Left lobe of liver (tissue), 2 donors: ENCODE results near the gene KIF26B. TPM values are rescaled to one million over a fixed set of nuclear protein-coding genes. Genes with fewer than 3 reads are reported as not detected.

ENCODE experiments used
- ATAC-seq: fragments of 200-7000 bp; cut with Tn5 transposase; one replicate; pipeline ENCODE4 v1.9.1; 2020; ENCODE audit warnings: mild to moderate bottlenecking, moderate library complexity
- DNase-seq: peaks from one replicate; pipeline ENCODE4 v3.0.0-alpha.2; 2020; ENCODE audit warnings: low spot score
- total RNA-seq: library from RNA; stranded (reverse); gene quantifications from one replicate; pipeline ENCODE4 v1.2.1, GENCODE V29; 2021
- donor health status: DM: no; HTN: no; CAD: no; lungs with moderate emphysema.
- donor health status: DM: no; HTN: yes; CAD: no.

KIF26B gene
- total RNA-seq, 1 donor from 2014 or later = 0.35 TPM

- DNase-seq = no peak
- no peak for ATAC-seq
Measured at GRCh38 chr1:245580651-245581050, 425.9 kb downstream of the KIF26B start.

GRCh38 chr1:245582026-245582425 is 427.2 kb downstream of the KIF26B start:
- no peak for DNase-seq
- no peak for ATAC-seq

GRCh38 chr1:245583081-245583480 is 428.3 kb downstream of the KIF26B start:
- ATAC-seq (no peak), DNase-seq (no peak)

- ATAC-seq (peak; percentile 14), DNase-seq (no peak)
Measured at GRCh38 chr1:245583575-245584330, 429.0 kb downstream of the KIF26B start.

GRCh38 chr1:245585252-245585959 is 430.6 kb downstream of the KIF26B start:
- ATAC-seq (no peak), DNase-seq (no peak)

GRCh38 chr1:245587435-245588115 is 432.8 kb downstream of the KIF26B start:
- DNase-seq (no peak), ATAC-seq (no peak)

- DNase-seq = no peak
Measured at GRCh38 chr1:245588116-245588639, 433.4 kb downstream of the KIF26B start.

GRCh38 chr1:245589316-245589715 is 434.5 kb downstream of the KIF26B start:
- ATAC-seq (no peak), DNase-seq (no peak)

More at GRCh38 chr1:245588116-245588639, 433.4 kb downstream of the KIF26B start:
- no peak for ATAC-seq

GRCh38 chr1:245589906-245590305 is 435.1 kb downstream of the KIF26B start:
- DNase-seq = no peak
- ATAC-seq = no peak

GRCh38 chr1:245590726-245591125 is 435.9 kb downstream of the KIF26B start:
- ATAC-seq (no peak), DNase-seq (no peak)

- no peak for DNase-seq
- ATAC-seq = no peak
Measured at GRCh38 chr1:245591346-245592188, 436.8 kb downstream of the KIF26B start.

- DNase-seq (no peak), ATAC-seq (no peak)
Measured at GRCh38 chr1:245592189-245592460, 437.3 kb downstream of the KIF26B start.

- ATAC-seq (no peak), DNase-seq (no peak)
Measured at GRCh38 chr1:245598524-245599305, 443.9 kb downstream of the KIF26B start.

- DNase-seq = no peak
- ATAC-seq = no peak
Measured at GRCh38 chr1:245599371-245600174, 444.8 kb downstream of the KIF26B start.

- ATAC-seq (no peak), DNase-seq (no peak)
Measured at GRCh38 chr1:245600658-245601057, 445.9 kb downstream of the KIF26B start.

- no peak for ATAC-seq
- no peak for DNase-seq
Measured at GRCh38 chr1:245603311-245603865, 448.6 kb downstream of the KIF26B start.

- DNase-seq = no peak
- ATAC-seq = peak; percentile 33
Measured at GRCh38 chr1:245604979-245605378, 450.2 kb downstream of the KIF26B start.

GRCh38 chr1:245605480-245606156 is 450.8 kb downstream of the KIF26B start:
- ATAC-seq (peak; percentile 12), DNase-seq (no peak)
